NT2/D1 (cell line): Measurements from ENCODE around the gene KIF1A.

ENCODE experiments used
- DNase-seq: peaks from one replicate; pipeline ENCODE4 v3.0.0-alpha.2; 2011; ENCODE audit warnings: low read depth, low spot score
- H3K27me3 ChIP-seq: 2 replicates; pipeline ENCODE4 v1.6.0; 2011; ENCODE audit warnings: mild to moderate bottlenecking; ENCODE audit not compliant: insufficient read length, insufficient read depth
- H3K36me3 ChIP-seq: 2 replicates; pipeline ENCODE4 v1.6.1; 2011; ENCODE audit warnings: mild to moderate bottlenecking, low read length, mixed read lengths; ENCODE audit not compliant: insufficient read depth, insufficient read length
- H3K4me1 ChIP-seq: 2 replicates; pipeline ENCODE4 v1.5.1; 2011; ENCODE audit not compliant: insufficient read depth, insufficient read length
- H3K4me3 ChIP-seq: 2 replicates; pipeline ENCODE4 v1.5.1; 2011; ENCODE audit warnings: low read depth; ENCODE audit not compliant: insufficient read length
- H3K9ac ChIP-seq: 2 replicates; pipeline ENCODE4 v1.6.0; 2011; ENCODE audit warnings: low read depth; ENCODE audit not compliant: insufficient read length
- H3K9me3 ChIP-seq: 2 replicates; pipeline ENCODE4 v1.5.1; 2011; ENCODE audit warnings: mild to moderate bottlenecking, low read length; ENCODE audit not compliant: insufficient read depth
- SUZ12 ChIP-seq: IDR thresholded peaks from 2 replicates; pipeline ENCODE4 v1.6.1; 2011; ENCODE audit not compliant: insufficient read length, insufficient read depth; ENCODE audit errors: extremely low read depth
- YY1 ChIP-seq: IDR thresholded peaks from 2 replicates; pipeline ENCODE4 v1.6.1; 2011; ENCODE audit not compliant: insufficient read length, insufficient read depth
- ZNF274 ChIP-seq: IDR thresholded peaks from 2 replicates; pipeline ENCODE4 v1.6.1; 2011; ENCODE audit warnings: mild to moderate bottlenecking, low read depth, low read length

KIF1A gene

GRCh38 chr2:240812301-240812680 is 7.7 kb downstream of the KIF1A start:
- Histone ChIP-seq H3K9ac (no peak overlapping the region), H3K27me3 (peaks cover 5% of the 10 kb centered on the region), H3K36me3 (peaks cover 14% of the 10 kb centered on the region), H3K4me3 (no peak overlapping the region), H3K4me1 (no peaks in the 10 kb centered on the region), H3K9me3 (peaks cover 10% of the 10 kb centered on the region)
- no peak for DNase-seq
- TF ChIP-seq SUZ12 (no peak), ZNF274 (no peak), YY1 (no peak)

- DNase-seq, result no peak
- Histone ChIP-seq H3K4me3 (no peak overlapping the region), H3K9me3 (peaks cover 10% of the 10 kb centered on the region), H3K9ac (no peak overlapping the region), H3K27me3 (no peaks in the 10 kb centered on the region), H3K4me1 (no peaks in the 10 kb centered on the region), H3K36me3 (peaks cover 14% of the 10 kb centered on the region)
- TF ChIP-seq ZNF274 (no peak), YY1 (no peak), SUZ12 (no peak)
Measured at GRCh38 chr2:240811346-240812300, 8.4 kb downstream of the KIF1A start.

- Histone ChIP-seq H3K36me3 (peaks cover 14% of the 10 kb centered on the region), H3K9ac (no peak overlapping the region), H3K27me3 (no peaks in the 10 kb centered on the region), H3K9me3 (peaks cover 10% of the 10 kb centered on the region), H3K4me1 (no peaks in the 10 kb centered on the region), H3K4me3 (no peak overlapping the region)
- TF ChIP-seq SUZ12 (no peak), ZNF274 (no peak), YY1 (no peak)
- DNase-seq, result no peak
Measured at GRCh38 chr2:240810621-240811020, 9.4 kb downstream of the KIF1A start.

GRCh38 chr2:240810199-240810598 is 9.8 kb downstream of the KIF1A start:
- Histone ChIP-seq H3K36me3 (peaks cover 14% of the 10 kb centered on the region), H3K4me3 (no peak overlapping the region), H3K9me3 (peaks cover 10% of the 10 kb centered on the region), H3K9ac (no peak overlapping the region), H3K4me1 (no peaks in the 10 kb centered on the region), H3K27me3 (no peaks in the 10 kb centered on the region)
- no peak for DNase-seq
- TF ChIP-seq YY1, result no peak
- no peak for TF ChIP-seq ZNF274
- no peak for TF ChIP-seq SUZ12

- DNase-seq, result no peak
- Histone ChIP-seq H3K36me3 (peaks cover 14% of the 10 kb centered on the region), H3K4me3 (no peak overlapping the region), H3K9me3 (peaks cover 10% of the 10 kb centered on the region), H3K4me1 (no peaks in the 10 kb centered on the region), H3K9ac (no peak overlapping the region), H3K27me3 (no peaks in the 10 kb centered on the region)
- TF ChIP-seq SUZ12, result no peak
- no peak for TF ChIP-seq YY1
- no peak for TF ChIP-seq ZNF274
Measured at GRCh38 chr2:240809276-240809675, 10.7 kb downstream of the KIF1A start.

GRCh38 chr2:240806459-240806858 is 13.6 kb downstream of the KIF1A start:
- TF ChIP-seq YY1 (no peak), ZNF274 (no peak)
- DNase-seq, result no peak
- H3K27me3 ChIP-seq, result no peaks in the 10 kb centered on the region
- H3K4me3 ChIP-seq, result no peak overlapping the region
- no peaks in the 10 kb centered on the region for H3K36me3 ChIP-seq
- H3K9me3 ChIP-seq, result no peaks in the 10 kb centered on the region
- H3K4me1 ChIP-seq, result no peaks in the 10 kb centered on the region
- no peak overlapping the region for H3K9ac ChIP-seq

GRCh38 chr2:240806006-240806405 is 14.0 kb downstream of the KIF1A start:
- H3K27me3 ChIP-seq, result no peaks in the 10 kb centered on the region
- no peaks in the 10 kb centered on the region for H3K9me3 ChIP-seq
- no peak overlapping the region for H3K9ac ChIP-seq
- no peak for DNase-seq
- H3K4me3 ChIP-seq, result no peak overlapping the region
- no peaks in the 10 kb centered on the region for H3K36me3 ChIP-seq
- TF ChIP-seq SUZ12 (no peak), YY1 (no peak), ZNF274 (no peak)
- no peaks in the 10 kb centered on the region for H3K4me1 ChIP-seq
